ENCODE data around the gene CNP.

Gene CNP

GRCh38 chr17:41941168-41941567, 25.4 kb upstream of the CNP start:
- H3K9me3 ChIP-seq: no peaks in the 10 kb centered on the region
- H3K4me3 ChIP-seq: no peak overlapping the region
- no peak overlapping the region for H3K27ac ChIP-seq
- H4K20me1 ChIP-seq: no peaks in the 10 kb centered on the region
- H3K27me3 ChIP-seq: no peaks in the 10 kb centered on the region
- H3K36me3 ChIP-seq: no peaks in the 10 kb centered on the region
- H3K4me2 ChIP-seq: no peak overlapping the region
- peaks cover 38% of the 10 kb centered on the region for H3K4me1 ChIP-seq
- H3K9ac ChIP-seq: no peak overlapping the region
- TF ChIP-seq Cebpa-rat (IDR thresholded peaks at IDR 0.05): no peak

DNA sequence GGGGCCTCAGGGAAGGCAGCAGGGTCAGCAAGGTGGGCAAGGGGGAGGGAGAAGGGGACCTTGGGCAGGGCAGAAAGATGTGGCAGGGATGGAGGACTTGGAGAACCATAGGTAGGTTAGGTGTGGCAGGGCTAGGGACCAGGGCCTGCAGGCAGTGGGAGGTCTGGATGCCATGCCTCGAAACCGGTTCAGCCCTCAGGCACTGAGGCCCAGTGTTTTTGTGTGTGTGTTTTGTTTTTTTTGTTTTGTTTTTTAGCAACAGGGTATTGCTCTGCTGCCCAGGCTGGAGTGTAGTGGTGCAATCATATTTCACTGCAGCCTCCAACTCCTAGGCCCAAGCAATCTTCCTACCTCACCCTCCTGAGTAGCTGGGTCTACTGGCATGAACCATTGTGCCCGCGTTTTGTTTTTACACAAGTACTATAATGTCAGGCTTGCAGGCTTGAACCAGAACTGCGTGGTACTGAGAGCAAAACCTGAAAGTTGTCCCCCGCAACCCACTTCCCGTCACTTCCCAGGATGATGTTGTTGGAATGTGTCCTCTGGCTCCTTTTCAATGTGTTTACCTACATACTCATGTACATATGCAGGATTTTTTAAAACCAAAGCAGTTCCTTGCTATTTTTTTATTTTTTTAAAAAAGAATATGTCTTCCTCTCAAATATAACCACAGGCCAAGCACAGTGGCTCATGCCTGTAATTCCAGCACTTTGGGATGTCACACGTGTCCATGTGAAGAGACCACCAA, 23.8 kb upstream of the CNP start:
- Histone ChIP-seq H4K20me1 (no peaks in the 10 kb centered on the region), H3K4me1 (peaks cover 26% of the 10 kb centered on the region), H3K27ac (no peak overlapping the region), H3K27me3 (no peaks in the 10 kb centered on the region), H3K9ac (no peak overlapping the region), H3K4me3 (no peak overlapping the region), H3K9me3 (no peaks in the 10 kb centered on the region), H3K4me2 (no peak overlapping the region), H3K36me3 (no peaks in the 10 kb centered on the region)
- TF ChIP-seq Cebpa-rat (IDR thresholded peaks at IDR 0.05): no peak

GRCh38 chr17:41943492-41943891, 23.1 kb upstream of the CNP start:
- no peak for TF ChIP-seq Cebpa-rat (IDR thresholded peaks at IDR 0.05)
- Histone ChIP-seq H3K9ac (no peak overlapping the region), H3K27ac (no peak overlapping the region), H3K27me3 (no peaks in the 10 kb centered on the region), H3K4me2 (no peak overlapping the region), H3K4me3 (no peak overlapping the region), H3K9me3 (no peaks in the 10 kb centered on the region), H4K20me1 (no peaks in the 10 kb centered on the region), H3K36me3 (no peaks in the 10 kb centered on the region), H3K4me1 (peaks cover 19% of the 10 kb centered on the region)

DNA sequence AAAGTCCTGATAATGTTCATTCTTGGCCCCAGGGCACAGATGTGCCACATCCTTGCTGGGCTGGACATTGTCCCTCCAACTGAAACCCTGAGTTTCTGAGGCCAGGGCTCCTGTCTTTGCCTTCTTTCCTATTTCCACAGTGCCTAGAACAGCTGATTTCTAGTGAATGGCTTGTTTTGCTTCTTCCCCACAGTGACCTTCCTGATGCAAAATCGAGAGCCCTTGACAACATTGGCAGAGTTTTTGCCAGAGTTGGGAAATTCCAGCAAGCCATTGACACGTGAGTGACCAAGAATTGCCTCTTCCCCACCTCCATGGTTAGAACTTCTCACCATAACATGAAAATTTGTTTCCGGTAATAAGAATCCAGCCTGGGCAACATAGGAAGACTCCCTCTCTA, 21.7 kb upstream of the CNP start:
- Histone ChIP-seq H3K27ac (no peak overlapping the region), H3K9ac (no peak overlapping the region), H3K36me3 (no peaks in the 10 kb centered on the region), H3K4me2 (no peak overlapping the region), H3K4me3 (no peak overlapping the region), H3K4me1 (peaks cover 11% of the 10 kb centered on the region), H3K9me3 (no peaks in the 10 kb centered on the region), H4K20me1 (no peaks in the 10 kb centered on the region), H3K27me3 (no peaks in the 10 kb centered on the region)
- TF ChIP-seq Cebpa-rat (IDR thresholded peaks at IDR 0.05): no peak

DNA sequence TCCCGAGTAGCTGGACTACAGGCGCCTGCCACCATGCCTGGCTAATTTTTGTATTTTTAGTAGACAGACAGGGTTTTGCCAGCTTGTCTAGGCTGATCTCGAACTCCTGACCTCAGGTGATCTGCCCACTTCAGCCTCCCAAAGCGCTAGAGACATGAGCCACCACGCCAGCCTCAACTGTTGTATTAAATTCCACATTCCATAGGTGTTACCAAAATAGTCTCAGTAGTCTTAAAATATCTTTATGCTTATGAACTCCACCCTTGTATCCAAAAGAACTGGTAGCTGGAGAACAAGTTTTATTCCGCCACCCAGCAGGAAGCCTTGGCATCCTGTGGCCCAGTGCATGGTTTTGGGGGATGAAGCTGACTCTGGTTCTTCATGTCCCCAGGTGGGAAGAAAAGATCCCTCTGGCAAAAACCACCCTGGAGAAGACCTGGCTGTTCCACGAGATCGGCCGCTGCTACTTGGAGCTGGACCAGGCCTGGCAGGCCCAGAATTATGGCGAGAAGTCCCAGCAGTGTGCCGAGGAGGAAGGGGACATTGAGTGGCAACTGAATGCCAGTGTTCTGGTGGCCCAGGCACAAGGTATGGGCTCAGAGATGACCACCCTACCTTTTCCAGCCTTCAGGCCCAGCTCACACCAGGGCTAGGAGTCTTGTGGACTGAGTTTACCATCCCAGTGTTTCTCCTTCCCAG, 17.7 kb upstream of the CNP start:
- H4K20me1 ChIP-seq: no peaks in the 10 kb centered on the region
- no peak overlapping the region for H3K4me3 ChIP-seq
- no peaks in the 10 kb centered on the region for H3K9me3 ChIP-seq
- H3K4me2 ChIP-seq: no peak overlapping the region
- H3K9ac ChIP-seq: no peak overlapping the region
- H3K27ac ChIP-seq: no peak overlapping the region
- no peaks in the 10 kb centered on the region for H3K36me3 ChIP-seq
- no peaks in the 10 kb centered on the region for H3K27me3 ChIP-seq
- H3K4me1 ChIP-seq: peaks cover 6% of the 10 kb centered on the region
- TF ChIP-seq Cebpa-rat (IDR thresholded peaks at IDR 0.05): no peak

- H3K27ac ChIP-seq: no peak overlapping the region
- H3K9me3 ChIP-seq: no peaks in the 10 kb centered on the region
- H3K4me1 ChIP-seq: peaks cover 29% of the 10 kb centered on the region
- H3K27me3 ChIP-seq: no peaks in the 10 kb centered on the region
- H3K4me3 ChIP-seq: no peak overlapping the region
- H3K4me2 ChIP-seq: no peak overlapping the region
- no peak overlapping the region for H3K9ac ChIP-seq
- no peaks in the 10 kb centered on the region for H4K20me1 ChIP-seq
- no peak for TF ChIP-seq Cebpa-rat (IDR thresholded peaks at IDR 0.05)
- H3K36me3 ChIP-seq: no peaks in the 10 kb centered on the region
These were observed 10.1 kb upstream of the CNP start for GRCh38 chr17:41956522-41956921.

DNA sequence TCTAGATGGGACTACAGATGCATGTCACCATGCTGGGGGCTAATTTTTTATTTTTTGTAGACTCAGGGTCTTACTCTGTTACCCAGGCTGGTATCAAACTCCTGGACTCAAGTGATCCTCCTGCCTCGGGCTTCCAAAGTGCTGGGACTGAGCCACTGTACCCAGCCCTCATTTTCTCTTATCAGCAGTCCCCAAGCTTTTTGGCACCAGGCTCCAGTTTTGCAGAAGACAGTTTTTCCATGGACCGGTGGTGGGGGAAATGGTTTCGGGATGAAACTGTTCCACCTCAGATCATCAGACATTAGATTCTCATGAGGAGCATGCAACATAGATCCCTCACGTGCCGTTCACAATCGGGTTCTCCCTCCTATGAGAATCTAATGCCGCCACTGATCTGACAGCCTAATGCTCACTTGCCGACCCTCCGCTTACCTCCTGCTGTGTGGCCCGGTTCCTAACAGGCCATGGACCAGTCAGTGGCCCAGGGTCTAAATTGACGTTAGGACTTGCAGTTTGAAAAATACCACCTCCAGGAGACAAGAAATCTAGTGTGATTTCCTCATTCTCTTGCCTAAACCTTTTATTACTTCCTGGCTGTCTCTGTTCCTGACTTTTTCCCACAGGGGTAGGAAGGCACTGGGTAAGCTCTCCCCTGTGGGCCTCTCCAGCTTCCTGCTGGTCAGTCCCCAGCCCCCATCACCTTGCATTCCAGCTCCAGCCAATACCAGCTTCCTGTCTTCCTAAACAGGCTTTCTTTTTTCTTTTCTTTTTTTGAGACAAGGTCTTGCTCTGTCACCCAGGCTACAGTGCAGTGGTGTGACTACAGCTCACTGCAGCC, 9.3 kb upstream of the CNP start:
- no peak for TF ChIP-seq Cebpa-rat (IDR thresholded peaks at IDR 0.05)
- no peak overlapping the region for H3K27ac ChIP-seq
- H4K20me1 ChIP-seq: no peaks in the 10 kb centered on the region
- H3K27me3 ChIP-seq: no peaks in the 10 kb centered on the region
- H3K9me3 ChIP-seq: no peaks in the 10 kb centered on the region
- H3K4me3 ChIP-seq: no peak overlapping the region
- no peaks in the 10 kb centered on the region for H3K36me3 ChIP-seq
- H3K4me1 ChIP-seq: peaks cover 36% of the 10 kb centered on the region
- no peak overlapping the region for H3K9ac ChIP-seq
- H3K4me2 ChIP-seq: peak overlapping the region; percentile 3

DNA sequence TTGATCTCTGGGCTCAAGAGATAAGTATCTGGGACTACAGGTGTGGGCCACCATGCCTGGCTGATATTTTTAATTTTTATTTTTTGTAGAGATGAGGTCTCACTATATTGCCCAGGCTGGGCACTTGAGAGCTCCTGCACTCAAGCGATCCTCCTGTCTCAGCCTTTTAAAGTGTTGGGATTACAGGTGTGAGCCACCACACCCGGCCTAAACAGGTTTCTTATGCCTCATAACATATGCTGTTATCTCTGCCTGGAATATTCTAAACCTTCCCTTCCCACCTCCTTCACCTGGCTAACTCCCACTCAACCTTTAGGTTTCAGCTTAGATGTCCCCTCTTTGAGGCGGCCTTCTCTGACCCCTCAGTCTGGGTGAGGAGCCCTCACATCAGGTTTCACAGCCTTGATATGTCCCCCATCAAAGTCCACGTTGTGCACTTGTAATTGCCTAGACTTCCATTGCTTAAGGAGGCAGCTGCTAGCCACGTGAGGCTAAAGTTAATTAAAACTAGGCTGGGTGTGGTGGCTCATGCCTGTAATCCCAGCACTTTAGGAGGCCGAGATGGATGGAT, 8.6 kb upstream of the CNP start:
- Histone ChIP-seq H3K4me2 (peak overlapping the region; percentile 3; the same call in 1 of the 2 replicates), H3K9me3 (no peaks in the 10 kb centered on the region), H4K20me1 (no peaks in the 10 kb centered on the region), H3K9ac (no peak overlapping the region), H3K27ac (no peak overlapping the region), H3K4me3 (no peak overlapping the region), H3K4me1 (peaks cover 43% of the 10 kb centered on the region), H3K27me3 (no peaks in the 10 kb centered on the region), H3K36me3 (no peaks in the 10 kb centered on the region)
- no peak for TF ChIP-seq Cebpa-rat (IDR thresholded peaks at IDR 0.05)

- Histone ChIP-seq H3K9me3 (no peaks in the 10 kb centered on the region), H3K4me2 (peak overlapping the region; percentile 26; the same call in 1 of the 2 replicates), H3K4me1 (peaks cover 48% of the 10 kb centered on the region)
These were observed 7.6 kb upstream of the CNP start for GRCh38 chr17:41959030-41959335.

More at GRCh38 chr17:41959030-41959335, 7.6 kb upstream of the CNP start:
- Histone ChIP-seq H4K20me1 (no peaks in the 10 kb centered on the region), H3K9ac (peak overlapping the region; percentile 29; the same call in 1 of the 2 replicates), H3K36me3 (no peaks in the 10 kb centered on the region), H3K4me3 (no peak overlapping the region), H3K27ac (peak overlapping the region; percentile 38; the same call in 1 of the 2 replicates), H3K27me3 (no peaks in the 10 kb centered on the region)
- TF ChIP-seq Cebpa-rat (IDR thresholded peaks at IDR 0.05): no peak

Measured in BLaER1 (cell line).